Measurements from ENCODE around the gene SFI1. TPM values are rescaled to one million over a fixed set of nuclear protein-coding genes. Genes with fewer than 3 reads are reported as not detected.
A peak's percentile ranks its signal among the peaks of the same experiment; 100 is the strongest.

The SFI1 gene
- total and polyA plus RNA-seq, 3 donors from 2014 or later: 48.8 to 141 (median 129) TPM

DNA sequence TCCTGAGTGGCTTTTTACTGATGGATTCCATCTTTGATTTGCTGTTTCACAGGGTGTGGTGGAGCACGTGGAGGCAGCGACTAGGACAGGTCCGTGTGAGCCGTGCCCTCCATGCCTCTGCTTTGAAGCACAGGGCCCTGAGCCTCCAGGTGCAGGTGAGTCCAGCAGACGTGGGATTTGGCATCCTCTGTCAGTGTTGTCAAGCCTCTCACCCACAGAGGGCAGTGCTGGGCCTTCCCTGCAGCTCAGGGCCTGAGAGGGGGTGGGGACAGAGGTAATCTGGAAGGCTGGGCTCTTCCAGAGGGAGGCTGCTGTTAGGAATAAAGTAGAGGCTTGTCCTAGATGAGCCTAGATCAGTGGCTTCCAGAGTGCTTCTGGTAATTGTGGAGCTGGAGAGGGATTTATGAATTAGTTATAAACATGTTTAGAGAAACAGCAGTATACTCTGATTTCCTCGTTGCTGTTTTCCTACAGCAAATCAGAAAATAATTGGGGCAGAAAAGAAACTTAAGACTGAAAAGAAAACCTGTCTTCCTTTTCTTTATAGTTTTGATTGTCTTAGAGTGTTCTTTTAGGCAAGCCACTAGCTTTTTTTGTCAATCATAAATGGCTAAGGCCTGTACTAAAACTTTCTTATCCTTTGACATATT is 65.0 kb downstream of the SFI1 start:
- Histone ChIP-seq H3K4me3 (no peak overlapping the region), H3K36me3 (ENCODE audit: low read depth, missing control alignments) (no peaks in the 10 kb centered on the region), H3K27ac (no peak overlapping the region), H3K27me3 (no peaks in the 10 kb centered on the region), H3K9me3 (no peaks in the 10 kb centered on the region), H3K4me1 (no peaks in the 10 kb centered on the region)
- peak; percentile 93 for DNase-seq
- 48 to 52% methylated on average over 6 of the region's 6 CpGs for WGBS, 2 donors
- TF ChIP-seq POLR2A (IDR thresholded peaks at IDR 0.05): no peak
- TF ChIP-seq, protein P1, sequence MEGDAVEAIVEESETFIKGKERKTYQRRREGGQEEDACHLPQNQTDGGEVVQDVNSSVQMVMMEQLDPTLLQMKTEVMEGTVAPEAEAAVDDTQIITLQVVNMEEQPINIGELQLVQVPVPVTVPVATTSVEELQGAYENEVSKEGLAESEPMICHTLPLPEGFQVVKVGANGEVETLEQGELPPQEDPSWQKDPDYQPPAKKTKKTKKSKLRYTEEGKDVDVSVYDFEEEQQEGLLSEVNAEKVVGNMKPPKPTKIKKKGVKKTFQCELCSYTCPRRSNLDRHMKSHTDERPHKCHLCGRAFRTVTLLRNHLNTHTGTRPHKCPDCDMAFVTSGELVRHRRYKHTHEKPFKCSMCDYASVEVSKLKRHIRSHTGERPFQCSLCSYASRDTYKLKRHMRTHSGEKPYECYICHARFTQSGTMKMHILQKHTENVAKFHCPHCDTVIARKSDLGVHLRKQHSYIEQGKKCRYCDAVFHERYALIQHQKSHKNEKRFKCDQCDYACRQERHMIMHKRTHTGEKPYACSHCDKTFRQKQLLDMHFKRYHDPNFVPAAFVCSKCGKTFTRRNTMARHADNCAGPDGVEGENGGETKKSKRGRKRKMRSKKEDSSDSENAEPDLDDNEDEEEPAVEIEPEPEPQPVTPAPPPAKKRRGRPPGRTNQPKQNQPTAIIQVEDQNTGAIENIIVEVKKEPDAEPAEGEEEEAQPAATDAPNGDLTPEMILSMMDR (IDR thresholded peaks at IDR 0.05): peak; percentile 53 to 70 (median 64)
- intact Hi-C loops (cut with DNase I; ENCODE audit: low total_unique reads): loop anchor here (10.0 kb wide), 1 partner anchor 63 kb away; no protein-coding TSS in a partner anchor

DNA sequence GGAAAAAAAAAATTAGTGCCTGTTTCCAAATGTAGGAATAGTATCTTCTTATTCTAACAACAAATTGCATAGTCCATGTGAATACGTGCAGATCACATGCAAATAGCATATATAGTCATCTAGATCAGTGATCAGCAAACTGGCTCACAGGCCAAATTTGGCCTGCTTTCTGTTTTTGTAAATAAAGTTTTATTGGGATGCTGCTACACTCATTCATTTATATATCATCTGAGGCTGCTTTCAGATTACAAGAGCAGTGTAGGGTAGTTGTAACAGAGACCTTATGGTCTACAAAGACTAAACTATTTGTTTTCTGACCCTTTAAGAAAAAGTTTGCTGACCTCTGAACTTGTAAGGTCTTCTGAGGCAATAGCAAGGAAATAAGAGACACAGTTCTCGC is 65.6 kb downstream of the SFI1 start:
- Histone ChIP-seq H3K4me1 (no peaks in the 10 kb centered on the region), H3K9me3 (no peaks in the 10 kb centered on the region), H3K27me3 (no peaks in the 10 kb centered on the region), H3K4me3 (no peak overlapping the region), H3K27ac (no peak overlapping the region), H3K36me3 (ENCODE audit: low read depth, missing control alignments) (no peaks in the 10 kb centered on the region)
- intact Hi-C loops (cut with DNase I; ENCODE audit: low total_unique reads): loop anchor here (10.0 kb wide), 1 partner anchor 63 kb away; no protein-coding TSS in a partner anchor
- no peak for DNase-seq
- TF ChIP-seq, protein P1 (IDR thresholded peaks at IDR 0.05): no peak
- no peak for TF ChIP-seq POLR2A (IDR thresholded peaks at IDR 0.05)
- WGBS, 2 donors: 94 to 95% methylated on average over 2 of the region's 2 CpGs

DNA sequence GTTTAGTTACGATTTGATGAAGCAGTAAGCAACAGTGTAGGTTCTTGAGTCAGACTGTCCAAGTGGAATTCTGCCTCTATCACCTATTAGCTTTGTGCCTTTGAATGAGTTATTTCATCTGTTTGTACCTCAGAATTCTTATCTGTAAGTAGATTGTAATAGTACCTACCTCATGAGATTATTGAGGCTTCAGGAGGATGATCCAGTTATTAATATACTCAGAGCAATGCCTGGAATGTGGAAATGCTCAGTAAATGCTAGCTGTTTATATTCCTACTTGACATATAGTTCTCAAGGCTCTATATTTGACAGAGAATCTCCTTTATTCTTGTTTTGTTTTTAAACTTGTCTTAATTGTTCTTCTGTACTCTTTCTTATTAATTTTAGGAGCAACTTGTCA is 70.1 kb downstream of the SFI1 start:
- 69 to 88% methylated on average over 1 of the region's 1 CpG for WGBS, 2 donors

DNA sequence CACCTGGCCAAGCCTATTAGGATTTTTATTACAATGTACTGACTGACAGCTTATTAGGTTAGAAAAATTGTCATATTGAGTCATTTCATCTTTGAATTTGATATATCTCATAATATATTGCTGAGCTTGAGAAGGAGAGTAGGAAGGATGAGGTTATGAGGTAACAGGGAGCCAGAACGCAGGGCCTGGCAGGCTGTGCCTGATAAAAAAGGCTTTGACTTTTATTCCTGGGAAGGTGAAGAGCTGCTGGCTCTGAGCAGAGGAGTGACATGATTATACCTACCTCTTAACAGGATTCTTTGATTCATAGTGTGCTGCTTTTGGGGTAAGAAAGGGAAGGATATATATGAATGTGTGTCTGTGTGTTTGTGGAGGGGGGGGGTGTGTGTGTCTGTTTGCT is 70.9 kb downstream of the SFI1 start:
- Histone ChIP-seq H3K27me3 (no peaks in the 10 kb centered on the region), H3K4me3 (no peak overlapping the region), H3K4me1 (peaks cover 6% of the 10 kb centered on the region), H3K27ac (peak overlapping the region; percentile 76 to 89), H3K9me3 (no peaks in the 10 kb centered on the region), H3K36me3 (ENCODE audit: low read depth, missing control alignments) (no peaks in the 10 kb centered on the region)
- intact Hi-C loops (cut with DNase I; ENCODE audit: low total_unique reads): loop anchor here (10.0 kb wide), 1 partner anchor 58 kb away; no protein-coding TSS in a partner anchor
- TF ChIP-seq, protein P1 (IDR thresholded peaks at IDR 0.05): no peak
- no peak for TF ChIP-seq POLR2A (IDR thresholded peaks at IDR 0.05)
- 55 to 86% methylated on average over 1 of the region's 1 CpG for WGBS, 2 donors
- no peak for DNase-seq

More for the DNA sequence above, 70.1 kb downstream of the SFI1 start:
- H3K36me3 ChIP-seq (ENCODE audit: low read depth, missing control alignments): no peaks in the 10 kb centered on the region
- H3K27ac ChIP-seq: peak overlapping the region; percentile 76 to 89
- H3K4me3 ChIP-seq: no peak overlapping the region
- no peaks in the 10 kb centered on the region for H3K9me3 ChIP-seq
- H3K27me3 ChIP-seq: no peaks in the 10 kb centered on the region
- no peak for TF ChIP-seq POLR2A (IDR thresholded peaks at IDR 0.05)
- TF ChIP-seq, protein P1 (IDR thresholded peaks at IDR 0.05): no peak
- no peak for DNase-seq
- intact Hi-C loops (cut with DNase I; ENCODE audit: low total_unique reads): loop anchor here (10.0 kb wide), 1 partner anchor 58 kb away; no protein-coding TSS in a partner anchor
- peaks cover 6% of the 10 kb centered on the region for H3K4me1 ChIP-seq

Measured in testis (tissue), 3 donors.